ENCODE data around the gene CRACR2B.

CRACR2B gene

DNA sequence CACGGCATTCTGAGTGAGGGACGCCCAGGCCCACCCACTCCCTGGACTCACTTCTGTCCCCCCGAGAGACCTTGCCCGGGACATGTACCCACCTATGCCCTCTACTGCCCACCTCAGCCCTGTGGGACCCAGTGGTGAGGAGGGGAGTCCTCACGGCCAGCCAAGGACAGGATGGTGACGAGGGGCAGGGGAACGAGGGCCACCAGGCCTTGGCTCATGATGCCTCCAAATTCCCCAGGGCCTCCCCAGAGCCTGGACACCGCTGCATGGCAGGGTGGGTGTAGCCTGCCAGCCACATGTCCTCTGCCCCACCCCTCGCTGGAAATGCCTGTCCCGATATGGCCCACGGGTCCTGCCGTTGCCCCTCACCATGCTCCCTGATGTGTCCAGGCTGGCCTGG, 41.1 kb downstream of the CRACR2B start:
- DNase-seq (ENCODE audit: low spot score) = no peak

DNA sequence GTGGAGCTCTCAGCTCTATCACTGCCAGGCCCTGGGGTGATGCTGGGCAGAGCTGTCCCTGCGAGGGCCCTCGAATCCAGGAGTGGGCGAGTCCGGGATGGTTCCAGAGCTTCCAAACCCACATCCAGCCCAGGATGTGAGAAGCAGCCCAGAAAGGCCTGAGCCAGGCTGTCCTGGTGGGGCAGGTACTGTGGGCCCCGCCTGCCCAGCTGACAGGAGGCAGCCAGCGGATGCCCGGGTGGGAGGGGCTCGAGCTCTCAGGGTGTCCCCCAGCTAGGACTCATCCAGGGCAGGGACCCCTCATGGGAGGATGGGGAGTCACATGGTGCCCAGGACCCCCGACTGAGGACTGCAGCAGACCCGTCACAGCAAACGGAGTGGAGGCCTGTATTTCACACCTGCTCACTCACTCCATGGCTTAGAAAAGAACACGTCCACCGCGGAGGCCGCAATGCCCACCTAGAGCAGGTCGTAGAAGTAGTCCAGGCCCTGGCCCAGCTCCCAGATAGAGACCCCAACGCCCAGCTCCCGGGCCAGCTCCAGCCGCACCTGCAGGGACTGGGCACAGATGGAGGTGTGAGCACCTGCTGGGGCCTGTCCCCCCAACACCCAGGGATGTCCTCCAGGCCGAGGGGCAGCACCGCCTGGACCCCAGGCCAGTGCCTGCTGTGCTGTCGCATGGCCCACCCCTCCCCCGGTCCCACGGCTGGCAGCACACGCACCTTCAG, 41.8 kb downstream of the CRACR2B start:
- no peak for DNase-seq (ENCODE audit: low spot score)

DNA sequence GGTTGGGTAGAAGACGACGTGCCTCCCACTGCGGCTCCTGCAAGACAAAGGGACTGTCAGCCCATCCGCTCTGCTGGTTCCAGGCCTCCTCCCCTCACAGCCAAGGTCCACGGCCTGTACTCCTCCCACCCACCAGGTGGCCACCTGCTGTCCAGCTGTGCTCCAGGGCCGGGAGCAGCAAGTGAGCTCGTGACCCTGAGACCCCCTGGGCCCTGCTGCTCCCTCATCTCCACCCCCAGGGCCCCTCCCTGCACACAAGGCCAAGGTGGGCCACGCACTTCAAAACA, 42.4 kb downstream of the CRACR2B start:
- DNase-seq (ENCODE audit: low spot score) = no peak

DNA sequence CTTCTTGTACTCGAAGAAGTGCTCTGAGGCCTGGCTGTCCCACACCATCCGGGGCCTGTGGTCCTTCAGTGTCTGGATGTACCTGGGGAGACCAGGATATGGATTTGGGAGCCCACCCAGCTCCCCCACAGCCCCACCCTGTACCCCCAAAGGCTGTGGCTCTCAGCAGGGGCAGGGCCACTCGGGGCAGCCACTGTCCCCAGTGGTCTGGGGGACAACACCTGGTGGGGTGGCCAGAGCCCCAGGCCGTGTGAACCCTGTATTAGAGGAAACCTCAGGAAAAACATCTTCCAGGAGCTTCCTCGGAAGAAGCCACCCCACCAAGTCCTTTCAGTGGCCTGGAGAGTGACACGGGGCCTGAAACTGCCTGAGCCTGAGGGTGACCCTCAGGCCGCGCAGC, 42.7 kb downstream of the CRACR2B start:
- no peak for DNase-seq (ENCODE audit: low spot score)

DNA sequence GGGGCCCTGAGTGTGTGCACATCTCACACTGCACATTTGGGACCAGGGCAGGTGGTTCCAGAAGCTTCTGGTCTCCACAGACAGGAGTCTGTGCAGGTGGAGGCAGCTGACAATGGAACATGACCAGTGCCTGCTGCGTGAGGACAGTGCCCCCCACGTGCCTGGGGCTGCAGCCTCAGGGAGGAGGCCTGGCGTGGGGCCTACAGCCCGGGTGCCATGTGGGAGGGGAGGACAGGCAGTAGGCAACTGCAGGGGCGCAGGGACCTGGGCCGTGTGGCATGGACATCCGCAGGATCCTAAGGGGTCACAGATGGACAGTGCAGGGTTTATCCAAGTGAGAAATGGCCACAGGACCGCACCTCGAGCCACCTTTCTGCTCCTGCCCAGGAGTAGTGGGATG, 43.8 kb downstream of the CRACR2B start:
- DNase-seq (ENCODE audit: low spot score) = no peak

DNA sequence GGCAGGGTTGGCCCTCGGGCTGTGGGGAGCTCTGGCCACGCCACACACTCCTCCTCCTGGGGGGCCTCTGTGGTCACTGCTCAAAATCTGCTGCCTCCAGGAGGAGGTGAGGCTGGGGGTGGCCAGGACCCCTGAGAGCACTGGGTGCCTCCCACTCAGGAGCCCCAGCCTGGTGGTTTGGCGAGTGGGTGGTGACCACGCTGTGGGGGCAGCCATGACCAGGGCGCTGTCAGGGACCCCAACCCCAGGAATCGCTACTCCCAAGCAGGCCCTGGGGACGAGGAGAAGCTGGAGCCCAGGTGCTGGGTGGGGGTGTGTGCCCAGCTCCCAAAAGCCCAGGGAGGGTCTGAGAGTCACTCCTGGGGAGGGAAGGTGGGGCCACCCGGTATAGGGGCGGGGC, 45.1 kb downstream of the CRACR2B start:
- DNase-seq (ENCODE audit: low spot score) = no peak

DNA sequence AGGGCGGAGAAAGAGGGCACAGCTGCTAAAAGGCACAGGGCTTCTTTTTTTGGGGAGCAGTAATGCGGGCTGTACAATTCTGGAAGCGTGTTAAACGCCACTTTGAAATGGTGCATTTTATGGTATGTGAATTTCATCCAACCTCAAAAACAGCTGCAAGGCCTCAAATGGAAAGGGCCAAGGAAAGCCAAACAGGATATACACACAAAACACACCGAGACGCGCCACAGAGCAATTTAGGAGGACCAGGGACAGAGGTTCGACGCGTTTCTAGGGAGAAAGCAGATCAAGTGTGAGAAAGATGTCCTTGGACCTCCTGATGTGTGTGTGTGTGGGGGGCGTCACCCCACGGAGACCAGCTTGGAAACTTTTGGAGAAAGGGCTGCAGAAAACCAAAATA, 46.0 kb downstream of the CRACR2B start:
- DNase-seq (ENCODE audit: low spot score) = no peak

DNA sequence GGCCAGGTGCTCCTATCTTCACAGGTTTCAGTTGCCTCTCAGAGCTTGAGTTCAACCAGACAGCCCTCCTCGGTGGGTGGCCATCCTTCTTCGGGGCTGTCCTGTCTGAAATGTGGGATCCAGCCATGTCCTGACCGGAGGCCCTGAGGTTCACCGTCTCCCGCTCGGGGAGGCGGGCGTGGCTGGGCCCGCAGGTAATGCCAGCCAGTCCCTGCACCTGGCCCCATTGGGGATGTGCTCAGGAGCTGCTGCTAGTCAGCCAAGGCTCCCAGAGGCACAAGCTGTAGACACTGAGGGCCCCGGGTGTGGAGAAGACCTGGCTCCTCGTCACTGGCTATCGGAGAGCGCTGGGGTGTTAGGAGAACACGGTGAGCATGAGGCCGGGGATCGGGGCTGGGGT, 47.5 kb downstream of the CRACR2B start:
- DNase-seq (ENCODE audit: low spot score) = no peak

DNA sequence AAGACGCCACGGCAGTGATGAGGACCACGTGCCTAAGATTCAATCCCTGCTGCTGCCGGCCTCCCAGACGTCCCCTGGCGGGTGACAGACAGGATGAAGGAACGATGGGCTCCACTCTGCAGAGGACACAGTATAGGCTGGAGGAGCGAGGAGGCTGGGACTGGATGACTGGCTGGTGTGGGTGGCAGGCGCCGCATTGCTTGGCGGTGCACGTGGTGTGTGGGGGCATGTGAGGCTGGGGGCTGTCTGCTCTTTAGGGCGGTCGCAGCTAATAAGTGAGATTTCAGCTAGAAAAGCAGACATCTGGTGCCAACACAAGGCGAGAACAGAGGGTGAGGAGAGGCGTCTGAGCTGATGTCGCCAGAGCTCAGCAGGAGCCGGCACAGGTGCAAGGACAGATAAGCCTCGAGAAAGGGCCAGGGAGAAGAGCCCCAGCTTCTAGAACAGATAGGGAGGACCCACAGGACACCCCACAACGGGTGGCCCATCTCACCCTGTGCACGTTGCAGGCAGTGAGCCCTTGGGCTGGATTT, 48.1 kb downstream of the CRACR2B start:
- no peak for DNase-seq (ENCODE audit: low spot score)

DNA sequence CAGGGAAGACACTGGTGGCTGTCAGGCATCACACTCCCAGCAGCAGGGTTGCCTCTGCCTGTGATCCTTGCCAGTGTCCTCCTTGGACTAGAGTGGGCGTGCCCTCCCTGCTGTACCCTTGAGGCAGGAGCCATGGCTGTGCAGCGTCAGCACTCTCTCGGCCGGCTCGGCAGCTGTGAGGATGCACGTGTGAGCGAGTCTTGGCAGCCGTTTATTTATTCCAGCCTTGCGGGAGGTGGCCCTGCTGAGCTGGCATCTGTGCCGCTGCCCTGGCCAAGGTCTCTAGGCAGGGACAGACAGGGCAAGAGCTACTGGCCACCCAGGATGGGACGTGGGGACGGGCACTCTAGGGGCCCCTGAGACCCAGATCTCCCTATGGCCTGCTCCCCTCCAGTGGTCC, 48.8 kb downstream of the CRACR2B start:
- peak; percentile 53 for DNase-seq (ENCODE audit: low spot score)

DNA sequence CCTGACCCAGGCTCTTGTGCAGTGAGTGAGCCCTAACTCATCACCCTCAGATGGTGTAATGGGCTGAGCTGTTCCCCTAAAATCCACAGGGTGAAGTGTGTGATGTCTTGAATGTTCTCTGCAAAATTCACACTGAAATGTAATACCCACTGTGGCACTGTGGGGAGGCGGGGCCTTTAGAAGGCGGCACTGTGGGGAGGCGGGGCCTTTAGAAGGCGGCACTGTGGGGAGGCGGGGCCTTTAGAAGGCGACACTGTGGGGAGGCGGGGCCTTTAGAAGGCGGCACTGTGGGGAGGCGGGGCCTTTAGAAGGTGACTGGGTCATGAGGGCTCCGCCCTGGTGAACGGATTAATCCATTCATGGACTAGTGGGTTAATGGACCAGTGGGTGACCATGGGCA, 49.8 kb downstream of the CRACR2B start:
- DNase-seq (ENCODE audit: low spot score) = no peak

DNA sequence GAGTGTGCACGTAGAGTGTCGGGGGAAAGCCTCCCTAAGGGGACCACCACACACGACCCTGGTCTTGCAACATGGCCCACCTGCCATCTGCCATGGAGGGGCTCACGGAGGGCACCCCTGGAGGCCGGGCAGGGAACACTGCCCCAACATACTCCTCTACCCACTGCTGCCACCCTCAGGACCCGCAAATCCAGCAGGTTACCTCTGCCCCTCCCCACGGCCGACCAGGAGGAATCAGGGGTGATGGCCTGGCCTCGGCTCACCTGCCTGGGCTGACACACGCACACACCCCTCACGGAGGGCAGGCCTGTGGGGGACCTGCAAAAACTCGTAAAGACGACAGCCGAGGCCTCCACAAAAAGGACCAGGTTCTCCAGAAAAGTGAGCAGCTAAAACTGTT, 52.7 kb downstream of the CRACR2B start:
- DNase-seq (ENCODE audit: low spot score) = no peak
